PC-3 (cell line): ENCODE measurements around the gene CHAF1A. TPM values are rescaled to one million over a fixed set of nuclear protein-coding genes. Genes with fewer than 3 reads are reported as not detected.

Experiments used
- ATAC-seq: fragments of 200-7000 bp; cut with Tn5 transposase; 2 replicates; pipeline ENCODE4 v1.9.1; 2020; ENCODE audit warnings: mild to moderate bottlenecking, moderate library complexity
- BruUV-seq: library from RNA; stranded (reverse); fragments of 400-500 nt; replicated peaks from 2 replicates; lab custom pipeline; 2021; lab: Mats Ljungman, UMichigan
- CTCF ChIA-PET: fragments of 300-600 bp; sonication (Branson Sonifier 250); formaldehyde crosslinking; loops from one replicate; lab custom pipeline; 2022; ENCODE audit warnings: antibody characterized with exemption; lab: Charles Lee
- POLR2A ChIA-PET: fragments of 300-600 bp; sonication (Branson Sonifier 250); formaldehyde crosslinking; loops from one replicate; lab custom pipeline; 2022; ENCODE audit warnings: antibody characterized with exemption; ENCODE audit not compliant: unreplicated experiment; lab: Charles Lee
- DNase-seq: peaks from one replicate; pipeline ENCODE4 v3.0.0-alpha.2; 2015
- H2AFZ ChIP-seq: fragments of 300-600 bp; sonication (generic); 2 replicates; pipeline ENCODE4 v1.6.0; 2016; ENCODE audit warnings: antibody characterized with exemption, low read length
- H3F3A ChIP-seq: fragments of 300-600 bp; sonication (generic); one replicate; pipeline ENCODE4 v1.6.0; 2017; ENCODE audit warnings: antibody characterized with exemption, low read length, control low read depth, mild to moderate bottlenecking; ENCODE audit not compliant: unreplicated experiment
- H3K27ac ChIP-seq: fragments of 300-600 bp; sonication (generic); 2 replicates; pipeline ENCODE4 v1.5.1; 2016; ENCODE audit warnings: mild to moderate bottlenecking, low read length
- H3K27me3 ChIP-seq: fragments of 300-600 bp; sonication (generic); 2 replicates; pipeline ENCODE4 v1.6.1; 2016; ENCODE audit warnings: low read length, mixed read lengths
- H3K36me3 ChIP-seq: fragments of 300-600 bp; sonication (generic); 2 replicates; pipeline ENCODE4 v1.6.1; 2016; ENCODE audit warnings: low read depth, mixed run types, low read length, mixed read lengths
- H3K4me1 ChIP-seq: fragments of 300-600 bp; sonication (generic); 2 replicates; pipeline ENCODE4 v1.5.1; 2016; ENCODE audit warnings: low read length; ENCODE audit not compliant: insufficient read depth
- H3K4me2 ChIP-seq: fragments of 300-600 bp; sonication (generic); 2 replicates; pipeline ENCODE4 v1.6.0; 2016; ENCODE audit warnings: low read length
- H3K4me3 ChIP-seq: fragments of 300-600 bp; sonication (generic); 2 replicates; pipeline ENCODE4 v1.5.1; 2016; ENCODE audit warnings: mild to moderate bottlenecking, low read length, mixed read lengths
- H3K79me2 ChIP-seq: fragments of 300-600 bp; sonication (generic); 2 replicates; pipeline ENCODE4 v1.6.1; 2017; ENCODE audit warnings: low read length, mixed read lengths
- H3K9ac ChIP-seq: fragments of 300-600 bp; sonication (generic); 2 replicates; pipeline ENCODE4 v1.6.0; 2016; ENCODE audit warnings: mild to moderate bottlenecking, low read length
- H3K9me2 ChIP-seq: fragments of 300-600 bp; sonication (generic); replicated peaks from 2 replicates; pipeline ENCODE4 v1.6.1; 2016; ENCODE audit warnings: mixed run types, low read length, mixed read lengths
- H3K9me3 ChIP-seq: fragments of 300-600 bp; sonication (generic); 2 replicates; pipeline ENCODE4 v1.6.1; 2016; ENCODE audit warnings: low read length, mixed read lengths
- H4K20me1 ChIP-seq: fragments of 300-600 bp; sonication (generic); 2 replicates; pipeline ENCODE4 v1.6.1; 2016; ENCODE audit warnings: low read length, mixed read lengths
- EZH2 ChIP-seq: fragments of 300-600 bp; sonication (generic); IDR thresholded peaks from one replicate; pipeline ENCODE4 v1.6.1; 2017; ENCODE audit warnings: antibody characterized with exemption, mild to moderate bottlenecking, low read length; ENCODE audit not compliant: unreplicated experiment
- EZH2phosphoT487 ChIP-seq: fragments of 300-600 bp; sonication (generic); IDR thresholded peaks from 2 replicates; pipeline ENCODE4 v1.6.1; 2018; ENCODE audit warnings: mild to moderate bottlenecking, antibody characterized with exemption, low read length, borderline replicate concordance
- intact Hi-C: fragments of 100-400 bp; cut with micrococcal nuclease; formaldehyde crosslinking; loops from 2 replicates; pipeline ENCODE4 v1.9.0; 2023
- total RNA-seq: library from RNA; depleted of rRNA; stranded (reverse); fragments of >200 nt; gene quantifications from 2 replicates; pipeline ENCODE4 v1.2.3, GENCODE V29; 2014
- TF ChIP-seq, protein P1 (sequence below): fragments of 300-600 bp; sonication (generic); conservative IDR thresholded peaks from 2 replicates; pipeline ENCODE4 v1.5.1; 2017; ENCODE audit warnings: antibody characterized with exemption, low read depth, mild to moderate bottlenecking, low read length

Gene CHAF1A
- total RNA-seq, 1 experiment from 2014 or later, result 48.9 TPM

- H3K9me3 ChIP-seq, result no peaks in the 10 kb centered on the region
- no peaks in the 10 kb centered on the region for H4K20me1 ChIP-seq
- H2AFZ ChIP-seq, result peak overlapping the region; percentile 50; the same call in 1 of the 2 replicates
- intact Hi-C loops, result loop anchor here (2.0 kb wide), 1 partner anchor 210 kb away; the partner anchor contains the start of gene YJU2
- H3K4me2 ChIP-seq, result peak overlapping the region; percentile 88
- BruUV-seq, result no TSS peak
- peak overlapping the region; percentile 5; the same call in 1 of the 2 replicates for H3K27ac ChIP-seq
- peaks cover 17% of the 10 kb centered on the region for H3K79me2 ChIP-seq
- CTCF ChIA-PET, result no interaction called here
- peak overlapping the region; percentile 81 for H3K4me3 ChIP-seq
- peak overlapping the region; percentile 71 for H3K9ac ChIP-seq
- no peaks in the 10 kb centered on the region; the same call in 1 of the 2 replicates for H3K4me1 ChIP-seq
- no peaks in the 10 kb centered on the region for H3F3A ChIP-seq
- DNase-seq, result peak; percentile 34
- no peaks in the 10 kb centered on the region for H3K9me2 ChIP-seq
- peak; percentile 33 for ATAC-seq
- no peak for TF ChIP-seq EZH2phosphoT487
- TF ChIP-seq EZH2, result no peak
- TF ChIP-seq, protein P1, sequence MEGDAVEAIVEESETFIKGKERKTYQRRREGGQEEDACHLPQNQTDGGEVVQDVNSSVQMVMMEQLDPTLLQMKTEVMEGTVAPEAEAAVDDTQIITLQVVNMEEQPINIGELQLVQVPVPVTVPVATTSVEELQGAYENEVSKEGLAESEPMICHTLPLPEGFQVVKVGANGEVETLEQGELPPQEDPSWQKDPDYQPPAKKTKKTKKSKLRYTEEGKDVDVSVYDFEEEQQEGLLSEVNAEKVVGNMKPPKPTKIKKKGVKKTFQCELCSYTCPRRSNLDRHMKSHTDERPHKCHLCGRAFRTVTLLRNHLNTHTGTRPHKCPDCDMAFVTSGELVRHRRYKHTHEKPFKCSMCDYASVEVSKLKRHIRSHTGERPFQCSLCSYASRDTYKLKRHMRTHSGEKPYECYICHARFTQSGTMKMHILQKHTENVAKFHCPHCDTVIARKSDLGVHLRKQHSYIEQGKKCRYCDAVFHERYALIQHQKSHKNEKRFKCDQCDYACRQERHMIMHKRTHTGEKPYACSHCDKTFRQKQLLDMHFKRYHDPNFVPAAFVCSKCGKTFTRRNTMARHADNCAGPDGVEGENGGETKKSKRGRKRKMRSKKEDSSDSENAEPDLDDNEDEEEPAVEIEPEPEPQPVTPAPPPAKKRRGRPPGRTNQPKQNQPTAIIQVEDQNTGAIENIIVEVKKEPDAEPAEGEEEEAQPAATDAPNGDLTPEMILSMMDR, result no peak
- H3K27me3 ChIP-seq, result no peaks in the 10 kb centered on the region
- POLR2A ChIA-PET, result interaction anchor here (0.6 to 0.7 kb wide), 3 partner anchors 12 to 81 kb away, joined by 3 to 11 read pairs (median 4); no protein-coding TSS in a partner anchor
- H3K36me3 ChIP-seq, result no peaks in the 10 kb centered on the region
These were observed 54.0 kb downstream of the CHAF1A start for GRCh38 chr19:4456476-4456842.

- Histone ChIP-seq H3K9me3 (no peaks in the 10 kb centered on the region), H4K20me1 (no peaks in the 10 kb centered on the region), H3K27me3 (no peaks in the 10 kb centered on the region), H3K4me2 (peak overlapping the region; percentile 88), H3K36me3 (no peaks in the 10 kb centered on the region), H2AFZ (peak overlapping the region; percentile 50), H3K9ac (peak overlapping the region; percentile 71), H3K79me2 (peaks cover 17% of the 10 kb centered on the region), H3K4me1 (no peaks in the 10 kb centered on the region; the same call in 1 of the 2 replicates), H3K27ac (peak overlapping the region; percentile 5; the same call in 1 of the 2 replicates), H3K4me3 (peak overlapping the region; percentile 81), H3K9me2 (no peaks in the 10 kb centered on the region), H3F3A (no peaks in the 10 kb centered on the region)
- no peak for TF ChIP-seq EZH2
- TF ChIP-seq, protein P1, result no peak
- no peak for TF ChIP-seq EZH2phosphoT487
- no peak for DNase-seq
- peak; percentile 37 for ATAC-seq
- ChIA-PET POLR2A (interaction anchor here (0.6 to 0.7 kb wide), 4 partner anchors 11 to 81 kb away, joined by 3 to 14 read pairs (median 8); no protein-coding TSS in a partner anchor), CTCF (no interaction called here)
- BruUV-seq, result no TSS peak
- intact Hi-C loops, result loop anchor here (2.0 kb wide), 1 partner anchor 210 kb away; the partner anchor contains the start of gene YJU2
These were observed 54.6 kb downstream of the CHAF1A start for GRCh38 chr19:4456843-4457653.
